Rectal smooth muscle tissue (tissue), 1 donor: Measurements from ENCODE around the gene ASXL1.
"Not testable (repeated sequence)": the region's sequence is repeated elsewhere in the genome, so short reads cannot be mapped to it uniquely, and the experiment has no call there.

Source experiments
- H3K27ac ChIP-seq: one replicate; pipeline ENCODE4 v1.7.0; 2013; ENCODE audit warnings: low read depth, low read length, inconsistent platforms
- H3K27me3 ChIP-seq: one replicate; pipeline ENCODE4 v1.7.0; 2013; ENCODE audit warnings: low read length; ENCODE audit not compliant: control insufficient read depth, insufficient read depth
- H3K36me3 ChIP-seq: one replicate; pipeline ENCODE4 v1.7.0; 2013; ENCODE audit warnings: low read length; ENCODE audit not compliant: control insufficient read depth, insufficient read depth
- H3K4me1 ChIP-seq: one replicate; pipeline ENCODE4 v1.7.0; 2013; ENCODE audit warnings: low read length; ENCODE audit not compliant: control insufficient read depth, insufficient read depth
- H3K4me3 ChIP-seq: one replicate; pipeline ENCODE4 v1.7.0; 2013; ENCODE audit warnings: low read length
- H3K9ac ChIP-seq: one replicate; pipeline ENCODE4 v1.7.0; 2013; ENCODE audit warnings: low read length

Gene ASXL1

DNA sequence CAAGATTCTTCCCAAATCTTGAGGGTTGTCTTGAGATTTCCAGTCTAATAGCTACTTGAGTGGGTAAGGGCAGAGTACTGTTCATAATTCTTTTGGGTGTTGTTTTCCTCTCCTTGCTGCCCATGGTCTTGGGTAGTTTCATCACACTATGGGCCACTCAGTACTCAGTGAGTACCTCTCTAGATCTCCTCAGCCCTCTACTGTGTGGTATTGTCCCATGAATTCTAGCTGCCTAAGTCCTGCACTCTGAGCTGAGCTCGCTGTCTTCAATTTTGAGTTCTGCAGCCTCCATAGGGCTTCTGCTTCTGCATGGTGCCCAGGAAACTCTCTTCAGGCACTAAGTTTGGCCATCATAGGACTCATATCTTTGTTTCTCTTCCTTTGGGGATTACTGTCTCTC is 42.3 kb downstream of the ASXL1 start:
- no peak overlapping the region for H3K4me3 ChIP-seq
- H3K36me3 ChIP-seq, result no peaks in the 10 kb centered on the region
- no peak overlapping the region for H3K27ac ChIP-seq

DNA sequence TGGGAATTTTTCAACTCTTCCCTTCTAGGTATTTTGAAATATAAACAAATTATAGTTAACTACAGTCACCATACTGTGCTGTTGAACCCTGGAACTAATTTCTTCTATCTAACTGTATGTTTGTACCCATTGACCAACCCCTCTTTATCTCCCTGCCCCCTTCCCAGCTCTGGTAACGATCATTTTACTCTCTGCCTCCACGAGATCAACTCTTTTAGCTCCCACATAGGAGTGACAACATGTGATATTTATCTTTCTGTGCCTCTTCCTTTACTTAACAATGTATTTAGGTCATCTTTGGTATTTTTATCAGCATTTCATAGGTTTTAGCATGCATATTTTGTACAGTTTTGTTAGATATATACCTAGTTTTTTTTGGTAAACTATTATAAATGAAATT is 45.9 kb downstream of the ASXL1 start:
- no peak overlapping the region for H3K27ac ChIP-seq

More for the DNA sequence above, 42.3 kb downstream of the ASXL1 start:
- Histone ChIP-seq H3K9ac (no peak overlapping the region), H3K4me1 (no peaks in the 10 kb centered on the region), H3K27me3 (no peaks in the 10 kb centered on the region)

DNA sequence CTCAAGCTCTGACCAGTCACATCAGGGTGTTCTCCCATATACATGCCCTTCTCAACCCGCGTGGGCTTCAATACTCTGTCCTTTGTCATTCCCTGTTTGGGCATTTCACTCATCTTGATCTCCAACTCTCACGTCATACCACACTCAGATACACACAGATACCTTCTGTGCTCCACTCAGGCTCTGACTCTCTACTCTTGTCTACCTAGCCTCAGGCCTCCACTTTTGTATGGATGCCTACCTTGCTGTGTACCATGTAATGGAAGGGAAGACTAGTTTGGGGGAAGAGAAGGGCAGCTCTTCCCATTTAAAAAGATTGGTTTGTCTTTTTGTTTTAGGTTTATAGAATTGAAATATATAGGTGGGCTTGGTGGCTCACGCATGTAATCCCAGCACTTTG is 48.6 kb downstream of the ASXL1 start:
- Histone ChIP-seq H3K27me3 (no peaks in the 10 kb centered on the region), H3K36me3 (no peaks in the 10 kb centered on the region), H3K27ac (no peak overlapping the region)

More for the DNA sequence above, 45.9 kb downstream of the ASXL1 start:
- Histone ChIP-seq H3K36me3 (no peaks in the 10 kb centered on the region), H3K4me3 (no peak overlapping the region), H3K9ac (no peak overlapping the region), H3K27me3 (no peaks in the 10 kb centered on the region), H3K4me1 (no peaks in the 10 kb centered on the region)

DNA sequence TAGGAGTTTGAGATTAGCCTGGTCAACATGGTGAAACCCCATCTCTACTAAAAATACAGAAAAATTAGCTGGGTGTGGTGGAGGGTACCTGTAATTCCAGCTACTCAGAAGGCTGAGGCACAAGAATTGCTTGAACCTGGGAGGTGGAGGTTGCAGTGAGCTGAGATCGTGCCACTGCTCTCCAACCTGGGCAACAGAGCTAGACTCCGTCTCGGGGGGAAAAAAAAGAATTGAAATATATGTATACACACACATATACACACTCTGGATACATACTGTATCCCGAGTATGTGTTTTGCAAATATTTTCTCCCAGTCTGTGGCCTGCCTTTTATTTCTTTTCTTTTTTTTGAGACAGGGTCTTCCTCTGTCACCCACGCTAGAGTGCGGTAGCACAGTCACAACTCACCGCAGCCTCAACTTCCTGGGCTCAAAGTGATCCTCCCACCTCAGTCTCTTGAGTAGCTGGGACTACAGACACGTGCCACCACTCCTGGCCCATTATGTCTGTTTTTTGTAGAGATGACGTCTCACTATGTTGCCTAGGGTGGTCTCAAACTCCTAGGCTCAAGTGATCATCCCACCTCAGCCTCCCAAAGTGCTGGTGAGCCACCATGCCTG is 49.1 kb downstream of the ASXL1 start:
- not testable (repeated sequence) for H3K4me3 ChIP-seq, H3K27me3 ChIP-seq, H3K27ac ChIP-seq, H3K9ac ChIP-seq, H3K36me3 ChIP-seq, H3K4me1 ChIP-seq

More for the DNA sequence above, 48.6 kb downstream of the ASXL1 start:
- no peak overlapping the region for H3K9ac ChIP-seq
- no peaks in the 10 kb centered on the region for H3K4me1 ChIP-seq
- H3K4me3 ChIP-seq, result no peak overlapping the region

DNA sequence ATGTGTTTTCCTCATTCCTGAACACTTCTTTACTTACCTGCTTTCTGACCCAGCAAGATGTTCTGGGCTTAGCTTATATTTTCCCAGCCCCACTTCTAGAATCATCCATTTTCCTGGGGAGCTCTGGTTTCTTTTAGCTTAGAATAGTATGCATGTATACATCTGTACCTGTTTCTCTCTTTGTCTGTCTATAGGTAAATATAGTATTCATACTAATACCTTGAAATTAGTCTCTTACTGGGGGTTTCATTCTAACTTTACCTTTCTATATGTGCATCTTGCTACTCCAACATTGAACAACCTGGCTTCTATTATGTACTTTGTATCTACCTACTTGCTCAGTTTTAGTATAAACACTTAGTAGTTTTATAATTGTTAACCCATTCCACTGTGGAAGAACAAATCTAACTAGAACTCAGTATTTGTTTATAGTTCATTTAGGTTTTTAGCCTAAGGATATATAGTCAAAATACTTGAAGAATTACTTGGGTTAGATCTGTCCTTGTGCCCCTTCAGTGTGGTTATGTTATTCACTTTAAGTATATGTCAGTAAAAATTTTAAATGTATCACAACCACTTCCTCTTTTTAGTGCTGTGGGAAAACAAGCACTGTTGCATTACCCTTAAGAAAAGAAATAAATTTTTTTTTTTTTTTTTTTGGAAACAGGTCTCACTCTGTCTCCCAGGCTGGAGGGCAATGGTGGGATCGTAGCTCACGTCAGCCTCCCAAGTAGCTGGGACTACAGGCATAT is 54.0 kb downstream of the ASXL1 start:
- Histone ChIP-seq H3K9ac (no peak overlapping the region), H3K36me3 (no peaks in the 10 kb centered on the region), H3K4me3 (no peak overlapping the region), H3K27ac (no peak overlapping the region), H3K27me3 (no peaks in the 10 kb centered on the region), H3K4me1 (no peaks in the 10 kb centered on the region)

DNA sequence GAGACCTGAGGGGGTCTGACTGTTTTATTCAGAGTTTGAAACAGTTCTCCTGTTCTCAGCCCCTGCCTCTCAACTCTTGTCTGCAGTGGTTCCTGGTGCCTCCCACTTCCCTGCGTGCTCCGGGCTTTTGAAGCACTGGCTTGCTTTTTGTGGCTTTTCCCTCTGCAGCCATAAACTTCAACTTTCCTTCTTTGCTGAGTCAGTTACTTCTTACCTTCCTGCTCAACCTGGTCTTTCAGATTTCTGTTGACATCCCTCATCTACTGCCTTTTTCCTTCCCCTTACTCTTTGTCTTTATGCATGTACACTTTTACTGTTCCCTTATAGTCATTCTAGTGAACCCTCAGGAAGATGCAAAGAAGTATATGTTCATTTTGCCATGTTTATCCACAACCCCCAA is 57.4 kb downstream of the ASXL1 start:
- Histone ChIP-seq H3K27ac (no peak overlapping the region), H3K9ac (no peak overlapping the region), H3K36me3 (no peaks in the 10 kb centered on the region), H3K27me3 (no peaks in the 10 kb centered on the region), H3K4me1 (no peaks in the 10 kb centered on the region), H3K4me3 (no peak overlapping the region)

DNA sequence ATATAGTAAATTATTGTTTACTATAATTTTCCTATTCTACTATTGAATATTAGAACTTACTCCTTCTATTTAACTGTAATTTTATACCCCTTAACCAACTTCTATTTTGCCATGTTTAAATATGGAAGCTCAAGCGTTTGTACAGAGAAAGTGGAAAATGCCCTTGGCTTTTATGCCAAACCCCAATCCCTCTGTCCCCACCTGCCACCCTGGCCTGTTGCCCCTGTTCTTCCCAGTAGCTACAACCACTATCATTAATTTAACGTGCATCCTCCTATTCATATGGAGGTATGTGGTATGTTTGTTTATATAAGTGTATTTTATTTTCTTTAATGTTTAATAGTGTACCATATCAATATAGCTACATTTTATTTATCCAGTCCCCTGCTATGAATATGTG is 58.1 kb downstream of the ASXL1 start:
- H3K36me3 ChIP-seq, result no peaks in the 10 kb centered on the region
- H3K27ac ChIP-seq, result no peak overlapping the region
- no peak overlapping the region for H3K9ac ChIP-seq
- H3K4me1 ChIP-seq, result no peaks in the 10 kb centered on the region
- no peaks in the 10 kb centered on the region for H3K27me3 ChIP-seq
- H3K4me3 ChIP-seq, result no peak overlapping the region

DNA sequence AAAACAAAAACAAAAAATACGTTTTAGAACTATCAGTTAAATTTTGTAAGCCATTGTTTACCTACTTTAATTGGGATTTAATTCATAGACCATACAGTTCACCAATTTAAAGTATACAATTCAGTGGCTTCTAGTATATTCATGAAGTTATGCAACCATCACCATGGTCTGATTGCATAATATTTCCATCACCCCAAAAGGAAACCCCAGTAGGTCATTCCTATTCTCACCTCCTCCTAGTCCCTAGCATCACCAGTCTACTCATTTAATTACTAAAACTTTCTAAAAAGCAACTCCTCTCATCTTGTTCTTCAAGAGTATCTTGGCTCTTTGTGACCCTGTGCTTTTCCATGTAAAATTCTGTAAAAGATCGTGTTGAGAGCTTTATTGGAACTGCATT is 60.2 kb downstream of the ASXL1 start:
- H3K9ac ChIP-seq, result no peak overlapping the region
- no peak overlapping the region for H3K4me3 ChIP-seq
- H3K27me3 ChIP-seq, result no peaks in the 10 kb centered on the region
- no peaks in the 10 kb centered on the region for H3K36me3 ChIP-seq
- no peak overlapping the region for H3K27ac ChIP-seq
- no peaks in the 10 kb centered on the region for H3K4me1 ChIP-seq

DNA sequence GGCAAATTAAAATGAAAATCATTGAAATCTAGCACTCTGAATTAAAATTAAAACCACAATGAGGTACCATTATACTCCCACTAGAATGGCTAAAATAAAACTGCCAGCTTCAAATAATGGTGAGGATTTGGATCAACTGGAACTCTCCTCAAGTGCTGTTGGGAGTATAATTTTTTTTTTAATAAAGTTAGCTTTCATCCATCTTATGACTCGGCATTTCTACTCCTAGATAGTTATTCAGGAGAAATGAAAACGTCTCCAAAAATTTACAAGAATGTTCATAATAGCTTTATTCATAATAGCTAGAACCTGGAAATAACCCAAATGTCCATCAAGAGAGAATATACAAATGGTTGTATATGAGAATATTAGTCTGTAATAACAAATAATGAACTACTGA is 63.2 kb downstream of the ASXL1 start:
- no peak overlapping the region for H3K4me3 ChIP-seq
- no peaks in the 10 kb centered on the region for H3K27me3 ChIP-seq
- H3K36me3 ChIP-seq, result no peaks in the 10 kb centered on the region
- no peak overlapping the region for H3K27ac ChIP-seq
- no peaks in the 10 kb centered on the region for H3K4me1 ChIP-seq
- no peak overlapping the region for H3K9ac ChIP-seq

DNA sequence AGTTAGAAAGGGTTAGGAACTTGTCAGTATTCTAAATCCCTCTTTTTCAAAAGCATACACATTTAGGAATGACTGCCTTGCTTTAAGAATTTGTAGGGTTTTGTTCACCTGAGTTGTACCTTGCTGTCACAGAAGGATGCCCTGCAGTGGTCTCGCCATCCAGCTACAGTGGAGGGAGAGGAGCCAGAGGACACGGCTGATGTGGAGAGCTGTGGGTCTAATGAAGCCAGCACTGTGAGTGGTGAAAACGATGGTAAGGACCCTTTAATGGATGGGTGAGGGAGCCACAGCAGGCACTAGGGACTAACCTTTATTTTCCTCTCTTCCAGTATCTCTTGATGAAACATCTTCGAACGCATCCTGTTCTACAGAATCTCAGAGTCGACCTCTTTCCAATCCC is 69.9 kb downstream of the ASXL1 start:
- H3K27ac ChIP-seq, result no peak overlapping the region

DNA sequence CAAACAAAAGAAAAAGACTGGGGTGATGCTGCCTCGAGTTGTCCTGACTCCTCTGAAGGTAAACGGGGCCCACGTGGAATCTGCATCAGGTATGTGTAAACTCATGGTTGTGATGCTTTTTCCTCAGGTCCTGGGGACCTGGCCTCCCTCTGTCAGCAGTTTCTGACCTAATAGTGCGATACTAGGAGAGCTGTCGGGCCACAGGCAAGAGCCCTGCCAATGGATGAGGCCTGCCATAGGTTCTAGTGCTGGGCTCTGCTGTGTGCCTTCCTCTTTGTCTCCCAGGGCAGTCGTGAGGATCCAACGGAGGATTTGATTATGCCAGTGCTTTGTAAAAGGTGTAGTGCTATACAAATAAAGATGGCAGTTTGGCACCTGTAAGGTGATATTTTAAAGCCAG is 71.2 kb downstream of the ASXL1 start:
- H3K27ac ChIP-seq, result no peak overlapping the region
- H3K27me3 ChIP-seq, result no peaks in the 10 kb centered on the region
- H3K4me3 ChIP-seq, result no peak overlapping the region
- no peaks in the 10 kb centered on the region for H3K4me1 ChIP-seq
- peaks cover 25% of the 10 kb centered on the region for H3K36me3 ChIP-seq
- H3K9ac ChIP-seq, result no peak overlapping the region

More for the DNA sequence above, 69.9 kb downstream of the ASXL1 start:
- H3K27me3 ChIP-seq, result no peaks in the 10 kb centered on the region
- H3K36me3 ChIP-seq, result peaks cover 25% of the 10 kb centered on the region
- no peak overlapping the region for H3K4me3 ChIP-seq
- no peaks in the 10 kb centered on the region for H3K4me1 ChIP-seq
- no peak overlapping the region for H3K9ac ChIP-seq

DNA sequence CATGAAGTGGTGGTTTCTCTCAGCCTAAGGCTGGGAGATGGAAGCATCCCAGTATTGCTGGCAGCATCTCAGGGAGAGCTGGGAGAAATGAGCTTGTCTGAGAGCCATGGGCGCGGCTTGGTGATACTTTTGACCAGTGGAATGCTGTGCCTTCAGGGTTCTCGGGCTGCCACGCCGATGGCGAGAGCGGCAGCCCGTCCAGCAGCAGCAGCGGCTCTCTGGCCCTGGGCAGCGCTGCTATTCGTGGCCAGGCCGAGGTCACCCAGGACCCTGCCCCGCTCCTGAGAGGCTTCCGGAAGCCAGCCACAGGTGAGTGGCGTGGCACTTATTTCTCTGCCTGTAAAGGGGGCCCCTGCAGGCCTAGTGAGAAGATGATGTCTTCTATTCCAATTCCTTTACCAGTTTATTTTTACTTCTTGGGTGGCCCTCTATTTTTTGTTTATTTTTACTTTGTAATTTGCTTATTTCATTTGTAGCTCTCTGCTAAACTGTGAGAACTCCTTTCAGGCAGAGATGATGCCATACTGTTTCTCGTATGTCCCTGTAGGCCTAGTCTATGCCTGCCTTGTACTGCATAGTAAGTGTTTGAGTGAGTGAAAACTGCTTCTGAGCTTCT is 71.7 kb downstream of the ASXL1 start:
- Histone ChIP-seq H3K4me3 (no peak overlapping the region), H3K9ac (no peak overlapping the region), H3K27ac (no peak overlapping the region), H3K36me3 (peaks cover 29% of the 10 kb centered on the region), H3K4me1 (no peaks in the 10 kb centered on the region), H3K27me3 (no peaks in the 10 kb centered on the region)

DNA sequence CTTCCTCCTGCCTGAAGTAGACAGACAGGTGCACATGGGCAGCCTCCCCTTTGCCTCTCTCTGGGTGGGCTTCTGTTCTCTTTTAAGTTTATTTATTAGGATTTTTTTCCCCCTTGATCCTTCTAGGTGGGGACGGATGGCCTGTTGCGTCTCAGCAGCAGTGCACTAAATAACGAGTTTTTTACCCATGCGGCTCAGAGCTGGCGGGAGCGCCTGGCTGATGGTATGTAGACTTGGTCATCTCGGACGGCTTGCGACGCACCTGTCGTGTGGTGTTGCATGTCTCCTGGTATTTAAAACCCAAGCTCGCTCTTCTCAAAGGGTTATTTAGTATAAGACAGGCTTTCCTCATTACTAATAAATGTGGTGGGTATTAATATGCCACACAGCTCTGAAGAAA is 73.3 kb downstream of the ASXL1 start:
- Histone ChIP-seq H3K9ac (no peak overlapping the region), H3K4me1 (no peaks in the 10 kb centered on the region), H3K36me3 (peaks cover 45% of the 10 kb centered on the region), H3K27ac (no peak overlapping the region), H3K27me3 (no peaks in the 10 kb centered on the region), H3K4me3 (no peak overlapping the region)
